OCI-LY3 (cell line): ENCODE results near the gene TM9SF3.

Source experiments
- H2AFZ ChIP-seq: fragments of 200-600, 300-600 bp; shearing (Covaris generic); 2 replicates; pipeline ENCODE4 v1.6.0; 2014; ENCODE audit warnings: antibody characterized with exemption, low read depth, low read length
- H3K27ac ChIP-seq: fragments of 200-600, 300-600 bp; sonication (generic); 2 replicates; pipeline ENCODE4 v1.5.1; 2014; ENCODE audit warnings: mild to moderate bottlenecking, low read length, moderate library complexity, mixed read lengths
- H3K27me3 ChIP-seq: fragments of 200-600, 300-600 bp; sonication (generic); 2 replicates; pipeline ENCODE4 v1.6.1; 2014; ENCODE audit warnings: low read depth, low read length, mixed read lengths
- H3K36me3 ChIP-seq: fragments of 200-600, 300-600 bp; sonication (generic); replicated peaks from 2 replicates; pipeline ENCODE3; 2014; ENCODE audit warnings: low read depth, low read length, mixed read lengths
- H3K4me1 ChIP-seq: fragments of 300-600, 200-600 bp; sonication (generic); 2 replicates; pipeline ENCODE4 v1.6.1; 2014; ENCODE audit warnings: low read length, mixed read lengths
- H3K4me2 ChIP-seq: fragments of 200-600, 300-600 bp; sonication (generic); 2 replicates; pipeline ENCODE4 v1.6.1; 2014; ENCODE audit warnings: low read length, mixed read lengths
- H3K4me3 ChIP-seq: fragments of 300-600, 200-600 bp; sonication (generic); 2 replicates; pipeline ENCODE4 v1.5.1; 2014; ENCODE audit warnings: antibody characterized with exemption, mild to moderate bottlenecking, low read length, moderate library complexity
- H3K79me2 ChIP-seq: fragments of 300-600, 200-600 bp; shearing (Covaris generic); 2 replicates; pipeline ENCODE4 v1.6.1; 2014; ENCODE audit warnings: mild to moderate bottlenecking, low read length, mixed read lengths
- H3K9ac ChIP-seq: fragments of 300-600, 200-600 bp; shearing (Covaris generic); 2 replicates; pipeline ENCODE4 v1.6.0; 2014; ENCODE audit warnings: mild to moderate bottlenecking, low read length, moderate library complexity
- H3K9me3 ChIP-seq: fragments of 200-600, 300-600 bp; shearing (Covaris generic); 2 replicates; pipeline ENCODE4 v1.6.1; 2014; ENCODE audit warnings: low read length, mixed read lengths; ENCODE audit not compliant: insufficient read depth
- H4K20me1 ChIP-seq: fragments of 200-600, 300-600 bp; sonication (generic); 2 replicates; pipeline ENCODE4 v1.6.1; 2016; ENCODE audit warnings: low read length, mixed read lengths; ENCODE audit not compliant: insufficient read depth
- CTCF ChIP-seq: fragments of 200-600, 300-600 bp; sonication (generic); IDR thresholded peaks from 2 replicates; pipeline ENCODE4 v1.5.1; 2014; ENCODE audit warnings: antibody characterized with exemption, low read length, low read depth
- EZH2phosphoT487 ChIP-seq: fragments of 200-600 bp; shearing (Covaris generic); IDR thresholded peaks from 2 replicates; pipeline ENCODE4 v1.6.1; 2018; ENCODE audit warnings: antibody characterized with exemption, mixed run types, low read depth

The TM9SF3 gene

GRCh38 chr10:96496281-96496925, 90.4 kb downstream of the TM9SF3 start:
- no peak overlapping the region for H3K27ac ChIP-seq
- no peak overlapping the region for H3K9ac ChIP-seq
- H2AFZ ChIP-seq: no peak overlapping the region
- no peaks in the 10 kb centered on the region for H3K27me3 ChIP-seq
- H3K4me1 ChIP-seq: no peaks in the 10 kb centered on the region
- H3K4me2 ChIP-seq: no peak overlapping the region
- no peaks in the 10 kb centered on the region for H4K20me1 ChIP-seq
- no peak for TF ChIP-seq EZH2phosphoT487
- TF ChIP-seq CTCF: no peak
- H3K36me3 ChIP-seq: no peaks in the 10 kb centered on the region
- H3K79me2 ChIP-seq: no peaks in the 10 kb centered on the region
- no peak overlapping the region for H3K4me3 ChIP-seq
- H3K9me3 ChIP-seq: no peaks in the 10 kb centered on the region

GRCh38 chr10:96495544-96495943, 91.3 kb downstream of the TM9SF3 start:
- Histone ChIP-seq H3K4me1 (no peaks in the 10 kb centered on the region), H3K4me3 (no peak overlapping the region), H3K9ac (no peak overlapping the region), H3K27me3 (no peaks in the 10 kb centered on the region), H3K4me2 (no peak overlapping the region), H3K79me2 (no peaks in the 10 kb centered on the region), H3K36me3 (no peaks in the 10 kb centered on the region), H2AFZ (no peak overlapping the region), H3K27ac (no peak overlapping the region), H4K20me1 (no peaks in the 10 kb centered on the region), H3K9me3 (no peaks in the 10 kb centered on the region)
- TF ChIP-seq EZH2phosphoT487 (no peak), CTCF (no peak)

- Histone ChIP-seq H3K4me1 (no peaks in the 10 kb centered on the region), H3K27me3 (no peaks in the 10 kb centered on the region), H3K4me3 (no peak overlapping the region), H3K9ac (no peak overlapping the region), H3K9me3 (no peaks in the 10 kb centered on the region), H2AFZ (no peak overlapping the region), H3K36me3 (no peaks in the 10 kb centered on the region), H3K27ac (no peak overlapping the region), H3K79me2 (no peaks in the 10 kb centered on the region), H3K4me2 (no peak overlapping the region), H4K20me1 (no peaks in the 10 kb centered on the region)
- no peak for TF ChIP-seq CTCF
- no peak for TF ChIP-seq EZH2phosphoT487
Observed at GRCh38 chr10:96494694-96495093, 92.1 kb downstream of the TM9SF3 start.

- TF ChIP-seq CTCF: no peak
- TF ChIP-seq EZH2phosphoT487: no peak
Observed at GRCh38 chr10:96493871-96494525, 92.8 kb downstream of the TM9SF3 start.

More at GRCh38 chr10:96493871-96494525, 92.8 kb downstream of the TM9SF3 start:
- no peak overlapping the region for H3K27ac ChIP-seq
- H4K20me1 ChIP-seq: no peaks in the 10 kb centered on the region
- H3K27me3 ChIP-seq: no peaks in the 10 kb centered on the region
- no peak overlapping the region for H3K4me2 ChIP-seq
- no peak overlapping the region for H2AFZ ChIP-seq
- no peaks in the 10 kb centered on the region for H3K79me2 ChIP-seq
- H3K36me3 ChIP-seq: no peaks in the 10 kb centered on the region
- H3K4me1 ChIP-seq: no peaks in the 10 kb centered on the region
- H3K9ac ChIP-seq: no peak overlapping the region
- no peak overlapping the region for H3K4me3 ChIP-seq
- H3K9me3 ChIP-seq: no peaks in the 10 kb centered on the region
